HG02840 (cell line): ENCODE data around the gene OR4D2.

Source experiments
- ATAC-seq: cut with Tn5 transposase; IDR thresholded peaks from one replicate; pipeline ENCODE4 v1.9.1; 2021; ENCODE audit warnings: mild to moderate bottlenecking, moderate library complexity, moderate number of reproducible peaks; ENCODE audit not compliant: unreplicated experiment, low FRiP score

The OR4D2 gene

DNA sequence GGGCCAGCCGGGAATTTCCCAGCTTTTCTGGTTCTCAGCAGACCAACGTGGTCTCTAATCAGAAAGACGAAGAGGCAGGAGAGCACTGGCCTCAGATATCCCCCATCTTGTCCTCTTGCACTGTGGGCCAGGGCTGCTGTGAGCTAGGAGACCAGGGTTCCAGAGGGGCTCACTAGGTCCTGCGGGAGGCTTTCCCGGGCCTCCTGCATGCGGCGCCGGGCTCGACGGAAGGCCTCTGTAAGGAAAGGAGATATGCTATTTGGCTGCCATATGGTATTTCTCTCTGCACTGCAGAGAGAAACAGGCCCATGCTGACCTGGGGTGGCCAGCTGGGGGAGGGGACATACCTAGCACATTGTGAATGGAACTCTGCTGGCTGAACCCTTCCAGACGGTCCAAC lies 39.2 kb downstream of the OR4D2 start:
- no peak for ATAC-seq

DNA sequence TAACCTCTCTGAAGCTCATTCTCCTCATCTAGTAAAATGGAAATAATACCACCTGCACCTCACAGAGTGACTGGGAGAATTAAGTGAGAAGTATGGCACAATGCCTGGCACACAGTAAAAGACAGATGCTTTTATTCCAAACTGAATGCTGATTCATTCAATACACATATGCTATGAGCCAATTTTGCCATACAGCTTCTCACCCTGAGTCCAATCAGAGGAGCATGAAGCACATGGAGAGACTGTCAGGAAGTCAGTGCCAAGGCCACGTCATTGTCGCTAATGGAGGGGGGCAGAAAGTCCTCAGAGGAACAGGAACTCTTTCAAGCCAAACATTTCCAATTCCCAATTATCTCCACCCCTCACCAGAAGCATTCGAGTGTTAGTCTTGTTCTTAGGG lies 40.7 kb downstream of the OR4D2 start:
- no peak for ATAC-seq

DNA sequence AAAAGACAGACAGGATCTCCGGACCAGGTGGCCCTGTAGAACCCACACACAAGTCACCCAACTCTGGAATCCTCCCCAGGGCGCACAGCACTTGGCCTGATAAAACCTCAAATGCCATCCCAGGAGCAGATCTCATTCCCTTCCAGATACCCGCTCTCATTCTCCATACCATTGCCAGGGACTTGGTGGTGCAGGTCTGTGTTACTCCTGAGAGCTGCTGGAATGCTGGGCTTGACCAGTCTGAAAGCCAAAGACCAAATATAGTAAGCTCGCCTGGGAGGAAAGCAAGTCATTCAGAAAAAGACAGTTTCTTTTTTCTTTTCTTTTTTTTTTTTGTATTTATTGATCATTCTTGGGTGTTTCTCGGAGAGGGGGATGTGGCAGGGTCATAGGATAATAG lies 41.6 kb downstream of the OR4D2 start:
- no peak for ATAC-seq

DNA sequence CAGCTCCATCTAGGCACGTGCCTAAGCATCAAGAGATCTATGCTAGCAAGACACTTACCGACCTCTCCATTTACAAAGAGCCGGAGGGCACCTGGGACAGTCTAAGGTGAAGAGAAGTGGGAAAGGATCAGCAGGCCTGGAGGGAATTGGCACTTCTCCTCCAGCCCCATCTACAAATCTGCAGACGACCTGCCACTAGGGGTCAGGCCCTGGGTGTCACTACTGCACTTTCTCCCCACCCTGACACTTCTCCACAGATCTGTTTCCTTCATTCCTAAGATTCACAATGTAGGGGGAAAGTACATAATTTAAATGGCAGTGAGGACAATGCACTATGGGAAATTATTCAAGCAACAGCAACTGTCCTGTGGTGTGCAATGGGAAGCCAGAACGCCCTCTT lies 44.1 kb downstream of the OR4D2 start:
- ATAC-seq: no peak

DNA sequence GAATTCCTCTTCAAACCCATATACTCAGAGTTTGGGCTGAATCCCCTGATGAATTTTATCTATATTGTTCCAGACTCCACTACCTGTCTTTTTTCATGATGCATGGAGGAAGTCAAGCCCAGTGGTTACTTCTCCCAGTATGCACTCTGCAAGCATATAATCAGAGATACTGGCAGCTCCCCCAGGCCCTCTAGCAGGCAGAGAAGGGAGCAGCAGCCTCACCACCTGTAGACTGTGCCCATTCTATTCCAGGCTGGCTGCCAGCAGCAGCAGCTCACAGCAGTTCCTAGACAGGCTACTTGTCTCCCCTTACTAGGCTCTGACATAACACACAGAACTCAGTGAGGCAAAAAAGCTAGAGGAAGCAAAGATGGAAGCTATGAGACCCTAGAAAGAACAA lies 48.9 kb downstream of the OR4D2 start:
- ATAC-seq: no peak

DNA sequence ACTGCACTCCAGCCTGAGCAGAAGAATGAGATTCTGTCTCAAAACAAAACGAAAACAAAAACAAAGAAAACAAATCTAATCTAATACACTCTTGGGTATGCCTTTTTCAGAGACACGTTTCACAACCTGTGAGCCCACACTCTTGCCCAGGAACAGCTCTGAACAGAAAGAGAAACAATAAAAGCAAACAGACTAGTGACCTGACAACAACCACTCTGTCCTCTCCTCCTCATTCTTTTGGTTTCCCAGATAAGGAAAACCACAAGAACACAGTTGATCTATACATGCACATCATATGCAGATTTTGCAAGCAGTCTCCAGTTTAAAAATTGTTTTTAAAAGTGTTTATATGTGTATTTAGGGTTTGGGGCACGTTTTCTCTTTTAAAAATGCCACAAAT lies 51.0 kb downstream of the OR4D2 start:
- ATAC-seq: no peak

DNA sequence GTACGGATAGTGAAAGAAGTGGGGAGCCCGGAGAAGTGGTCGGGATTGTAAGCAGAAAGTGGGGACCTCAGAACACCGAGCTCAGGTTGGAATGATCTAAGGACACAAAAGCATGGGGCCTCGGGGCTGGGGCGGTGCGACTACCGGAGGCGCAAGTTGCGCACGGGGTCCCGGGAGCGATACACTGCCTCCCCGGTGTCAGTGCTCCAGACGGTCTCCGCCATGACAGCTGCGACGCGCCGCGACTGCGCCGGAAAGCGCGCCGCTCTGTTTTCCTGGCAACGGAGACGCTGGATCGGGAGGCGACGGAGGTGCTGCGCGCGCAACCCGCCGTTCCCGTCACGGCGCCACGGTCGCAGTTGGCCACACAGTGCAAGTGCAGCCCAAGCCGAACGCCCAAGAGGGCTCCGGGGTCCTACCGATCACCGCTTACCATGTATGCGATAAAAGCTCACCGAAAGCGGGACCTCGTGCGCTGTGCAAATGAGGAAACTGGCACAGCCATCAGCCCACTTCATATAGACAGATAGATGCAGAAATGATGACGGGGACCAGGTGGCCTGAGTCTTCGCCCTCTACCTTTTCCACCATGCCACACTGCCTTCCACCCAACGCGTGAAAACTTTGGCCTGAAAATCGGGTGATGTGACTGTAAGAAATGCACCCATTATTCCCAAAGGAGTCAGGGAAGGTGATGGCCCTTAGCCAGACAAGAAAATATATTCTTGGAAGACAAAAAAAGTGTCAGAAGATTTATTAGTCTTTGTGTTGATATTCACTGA lies 52.4 kb downstream of the OR4D2 start, which contains the start of gene MKS1:
Gene MKS1, minus strand, starts transcription at position 249 of the 782 bp plus-strand sequence. Its CDS starts 25 bp downstream, at position 224.
- peak; percentile 96 for ATAC-seq

DNA sequence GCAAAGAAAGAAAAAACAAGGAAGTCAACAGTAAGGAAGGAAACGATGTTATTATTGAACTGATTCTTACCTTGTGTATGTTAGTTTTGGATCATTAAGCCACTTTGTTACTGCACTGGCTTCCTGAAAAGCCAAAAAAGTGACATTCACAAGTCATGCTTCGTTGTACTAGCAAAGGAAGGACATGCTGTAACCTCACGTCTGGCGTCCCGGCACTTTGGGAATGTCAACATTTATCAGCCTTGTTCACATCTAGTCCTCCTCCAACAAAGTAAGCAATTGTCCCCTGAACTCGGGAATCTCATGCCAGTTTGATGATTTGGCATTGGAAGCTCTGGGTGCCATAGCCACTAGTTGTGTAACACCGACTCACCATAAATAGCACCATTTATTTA lies 53.0 kb downstream of the OR4D2 start:
- ATAC-seq: no peak
